Measurements from ENCODE around the gene GH1.

GH1 gene

DNA sequence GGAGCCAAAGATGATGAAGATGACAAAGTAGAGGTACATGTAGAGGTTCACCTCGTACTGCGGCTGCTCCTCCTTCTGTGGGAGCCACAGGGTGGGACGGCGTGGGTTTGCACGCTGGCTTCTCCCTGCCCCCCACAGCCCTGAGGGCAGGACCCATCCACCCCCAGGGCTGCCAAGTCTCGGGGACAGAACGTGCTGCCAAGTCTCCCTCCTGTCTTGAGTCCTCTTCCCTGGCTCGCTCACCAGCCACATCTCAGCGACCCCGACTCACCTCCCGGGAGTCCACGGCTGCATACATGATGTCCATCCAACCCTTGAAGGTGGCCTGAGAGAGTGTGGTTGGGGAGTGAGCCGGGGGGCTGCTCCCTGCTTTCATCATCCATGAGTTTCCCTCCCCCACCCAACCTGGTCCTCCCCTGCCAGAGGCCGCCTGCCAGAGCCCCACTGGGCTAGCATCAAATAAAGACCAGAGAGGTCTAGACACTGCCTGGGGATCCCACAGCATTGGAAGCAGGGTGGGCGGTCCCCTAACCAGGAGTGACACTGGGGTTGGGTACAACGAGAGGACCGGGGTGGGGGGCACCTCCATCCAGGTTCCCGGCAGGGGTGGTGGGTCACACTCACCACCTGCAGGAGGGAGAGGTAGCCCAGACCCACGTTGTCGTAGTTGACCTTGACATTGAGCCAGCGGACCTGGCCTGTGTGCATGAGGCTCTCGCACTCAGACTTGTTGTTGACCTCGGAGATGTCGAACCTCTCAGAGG, 26.3 kb upstream of the GH1 start:
- DNase-seq (ENCODE audit: low spot score) = no peak

DNA sequence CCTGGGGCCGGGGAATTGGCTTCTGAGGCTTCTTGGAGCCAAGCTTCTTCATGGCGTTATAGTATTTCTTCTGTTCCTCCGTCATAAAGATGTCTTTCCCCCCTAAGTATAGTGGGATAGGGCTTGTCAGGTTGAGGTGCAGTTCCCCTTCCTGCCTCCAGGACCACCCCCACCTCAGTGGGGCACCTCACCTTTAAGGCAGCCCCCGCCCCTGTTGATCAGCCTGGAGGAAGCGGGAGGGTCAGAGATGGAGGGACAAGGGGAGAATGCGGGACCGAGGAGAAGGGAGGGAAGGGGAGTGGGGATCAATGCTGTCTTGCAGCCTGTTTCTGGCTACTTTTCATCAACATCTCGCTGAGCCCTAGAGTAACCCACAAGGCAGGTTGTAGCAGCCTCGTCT, 25.1 kb upstream of the GH1 start:
- no peak for DNase-seq (ENCODE audit: low spot score)

DNA sequence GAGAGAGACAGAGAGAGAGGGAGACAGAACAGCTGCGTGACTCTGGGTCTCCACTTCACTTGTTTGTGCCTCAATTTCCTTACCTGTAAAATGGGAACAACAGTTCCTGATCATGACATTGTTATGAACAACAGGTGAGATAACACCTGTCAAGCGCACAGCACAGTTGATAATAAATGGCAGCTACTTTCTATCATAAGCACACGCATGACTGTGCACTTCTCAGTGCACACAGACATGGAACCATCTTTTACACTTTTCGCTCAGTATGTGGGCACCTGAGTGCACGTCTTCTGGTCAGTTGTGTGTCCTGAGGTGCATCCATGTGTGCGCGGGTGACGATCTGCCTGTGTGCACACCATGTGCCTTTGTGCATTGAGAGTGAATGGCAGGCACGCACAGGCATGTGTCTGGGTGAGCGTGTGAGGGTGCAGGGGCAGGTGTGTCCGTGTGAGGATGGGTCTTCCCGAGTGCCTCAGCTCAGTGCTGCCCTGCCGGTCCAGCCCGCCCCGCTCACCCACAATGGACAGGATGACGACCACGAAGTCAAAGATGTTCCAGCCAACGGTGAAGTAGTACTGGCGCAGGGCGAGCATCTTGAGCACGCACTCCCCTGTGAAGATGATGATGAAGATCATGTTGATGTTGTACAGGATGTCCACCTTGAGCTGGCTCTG, 23.8 kb upstream of the GH1 start:
- DNase-seq (ENCODE audit: low spot score) = no peak

DNA sequence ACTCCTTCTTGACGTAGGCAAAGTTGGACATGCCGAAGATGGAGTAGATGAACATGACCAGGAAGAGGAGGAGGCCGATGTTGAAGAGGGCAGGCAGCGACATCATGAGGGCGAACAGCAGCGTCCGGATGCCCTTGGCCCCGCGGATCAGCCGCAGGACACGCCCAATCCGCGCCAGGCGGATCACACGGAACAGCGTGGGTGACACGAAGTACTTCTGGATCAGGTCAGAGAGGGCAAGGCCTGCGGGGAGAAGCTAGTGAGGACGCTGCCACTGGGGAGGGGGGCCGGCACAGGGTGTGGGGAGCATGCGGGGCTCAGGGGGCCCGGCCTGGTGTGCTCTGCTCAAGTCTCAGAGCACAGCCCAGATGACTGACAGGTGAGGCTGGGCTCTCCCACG, 23.1 kb upstream of the GH1 start:
- no peak for DNase-seq (ENCODE audit: low spot score)

DNA sequence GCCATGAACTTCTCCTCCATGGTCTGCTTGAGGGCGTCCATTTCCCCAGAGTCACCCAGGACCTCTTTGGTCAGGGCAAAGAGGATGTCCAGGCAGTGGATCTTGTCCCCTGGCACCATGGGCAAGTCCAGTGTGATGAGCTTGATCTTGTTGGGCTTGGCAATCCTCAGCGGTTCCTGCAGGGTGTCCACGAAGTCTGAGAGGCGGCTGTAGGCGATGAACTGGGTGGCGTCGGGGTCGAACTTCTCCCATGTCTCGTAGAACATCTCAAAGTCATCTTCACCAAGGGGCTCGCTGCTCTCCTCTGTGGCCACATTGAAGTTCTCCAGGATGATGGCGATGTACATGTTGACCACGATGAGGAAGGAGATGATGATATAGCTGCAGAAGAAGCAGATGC, 22.5 kb upstream of the GH1 start:
- no peak for DNase-seq (ENCODE audit: low spot score)

DNA sequence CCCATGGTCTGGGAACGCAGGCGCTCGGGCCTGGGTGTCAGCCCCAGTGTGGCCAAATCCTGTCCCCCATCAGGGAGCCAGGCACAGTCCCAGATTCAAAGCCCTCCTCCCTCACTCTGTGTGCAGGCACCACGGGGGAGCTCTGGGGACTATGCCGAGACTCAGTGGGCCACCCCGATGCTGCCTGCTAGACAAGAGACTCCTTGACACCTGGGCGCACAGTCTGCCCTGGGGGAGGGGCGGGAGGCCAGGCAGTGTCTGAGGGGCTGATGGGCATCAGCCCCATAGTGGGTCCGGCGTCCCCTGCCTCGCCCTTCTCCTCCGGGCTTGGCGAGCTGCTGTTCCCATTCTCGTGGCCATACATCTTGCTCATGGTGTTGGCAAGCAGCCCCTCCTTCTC, 21.9 kb upstream of the GH1 start:
- no peak for DNase-seq (ENCODE audit: low spot score)

DNA sequence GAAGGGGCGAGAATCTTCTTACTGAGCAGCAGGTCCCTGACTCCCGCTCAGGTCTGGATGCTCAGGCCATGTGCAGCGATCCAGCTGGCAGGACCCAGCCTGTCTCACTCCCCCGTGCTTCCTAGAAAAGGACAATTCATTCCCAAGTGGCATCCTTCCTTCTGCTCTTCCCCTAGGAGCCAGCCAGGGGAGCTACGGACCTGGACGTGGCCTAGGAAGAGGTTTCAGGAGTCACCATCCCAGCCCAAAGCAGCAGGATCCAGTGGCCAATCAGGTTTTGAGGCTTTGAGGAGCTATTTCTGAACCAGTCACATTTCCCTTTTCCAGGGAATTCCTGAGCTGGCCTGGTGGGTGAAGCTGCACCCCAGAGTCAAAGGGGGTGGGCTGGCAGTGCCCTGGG, 21.2 kb upstream of the GH1 start:
- no peak for DNase-seq (ENCODE audit: low spot score)

DNA sequence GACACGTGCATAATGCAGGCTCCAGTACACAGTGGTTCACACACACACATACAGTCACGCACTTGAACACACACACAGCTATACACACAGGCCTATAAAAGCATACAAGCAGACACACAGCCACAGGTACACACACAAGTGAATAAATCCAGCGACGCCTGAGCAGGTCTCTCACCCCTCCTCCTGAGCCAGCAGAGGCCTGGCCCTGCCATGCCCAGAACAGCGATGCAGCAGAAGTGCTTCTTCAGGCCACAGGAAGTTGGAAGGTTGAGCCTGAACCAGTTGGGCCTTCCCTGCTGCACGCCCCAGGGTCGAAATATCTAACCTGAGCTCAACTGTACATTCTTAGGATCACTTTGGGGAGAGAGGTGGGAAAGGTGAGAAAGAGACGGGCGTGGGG, 20.8 kb upstream of the GH1 start:
- DNase-seq (ENCODE audit: low spot score) = no peak

DNA sequence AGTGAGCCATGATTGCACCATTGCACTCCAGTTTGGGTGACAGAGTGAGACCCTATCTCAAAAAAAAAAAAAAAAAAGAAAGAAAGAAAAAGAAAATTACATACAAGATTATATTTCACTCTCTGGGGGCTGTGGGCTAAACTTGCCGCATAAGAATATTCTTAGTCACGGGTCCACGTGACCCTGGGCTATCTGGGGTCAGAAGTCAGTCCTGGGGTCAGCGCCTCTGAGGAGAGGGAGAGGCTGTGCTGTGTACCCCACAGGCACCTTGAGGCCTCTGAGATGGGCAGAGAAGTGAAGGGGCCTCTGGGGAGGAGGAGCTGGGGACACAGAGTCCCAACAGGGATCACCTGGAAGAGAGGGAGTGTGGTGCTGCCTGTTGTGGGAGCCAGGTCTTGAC, 19.3 kb upstream of the GH1 start:
- DNase-seq (ENCODE audit: low spot score) = no peak

DNA sequence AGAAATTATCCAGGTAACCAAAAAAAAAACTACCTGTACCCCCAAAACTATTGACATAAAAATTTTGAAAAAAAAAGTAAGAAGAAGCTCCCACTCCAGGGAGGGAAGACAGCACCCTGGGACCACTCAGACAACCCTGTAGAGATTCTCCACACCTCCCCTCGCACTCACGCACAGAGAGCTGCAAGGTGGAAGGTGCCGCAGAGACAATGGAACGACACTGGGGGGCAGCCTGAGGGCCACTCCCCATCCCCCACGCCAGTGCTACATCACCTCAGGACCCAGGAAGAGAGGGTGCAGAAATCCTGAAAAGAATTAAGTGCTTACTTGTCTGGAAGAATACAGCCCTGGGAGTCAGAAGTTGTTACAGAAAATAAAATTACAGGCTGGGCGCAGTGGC, 18.7 kb upstream of the GH1 start:
- DNase-seq (ENCODE audit: low spot score) = no peak

DNA sequence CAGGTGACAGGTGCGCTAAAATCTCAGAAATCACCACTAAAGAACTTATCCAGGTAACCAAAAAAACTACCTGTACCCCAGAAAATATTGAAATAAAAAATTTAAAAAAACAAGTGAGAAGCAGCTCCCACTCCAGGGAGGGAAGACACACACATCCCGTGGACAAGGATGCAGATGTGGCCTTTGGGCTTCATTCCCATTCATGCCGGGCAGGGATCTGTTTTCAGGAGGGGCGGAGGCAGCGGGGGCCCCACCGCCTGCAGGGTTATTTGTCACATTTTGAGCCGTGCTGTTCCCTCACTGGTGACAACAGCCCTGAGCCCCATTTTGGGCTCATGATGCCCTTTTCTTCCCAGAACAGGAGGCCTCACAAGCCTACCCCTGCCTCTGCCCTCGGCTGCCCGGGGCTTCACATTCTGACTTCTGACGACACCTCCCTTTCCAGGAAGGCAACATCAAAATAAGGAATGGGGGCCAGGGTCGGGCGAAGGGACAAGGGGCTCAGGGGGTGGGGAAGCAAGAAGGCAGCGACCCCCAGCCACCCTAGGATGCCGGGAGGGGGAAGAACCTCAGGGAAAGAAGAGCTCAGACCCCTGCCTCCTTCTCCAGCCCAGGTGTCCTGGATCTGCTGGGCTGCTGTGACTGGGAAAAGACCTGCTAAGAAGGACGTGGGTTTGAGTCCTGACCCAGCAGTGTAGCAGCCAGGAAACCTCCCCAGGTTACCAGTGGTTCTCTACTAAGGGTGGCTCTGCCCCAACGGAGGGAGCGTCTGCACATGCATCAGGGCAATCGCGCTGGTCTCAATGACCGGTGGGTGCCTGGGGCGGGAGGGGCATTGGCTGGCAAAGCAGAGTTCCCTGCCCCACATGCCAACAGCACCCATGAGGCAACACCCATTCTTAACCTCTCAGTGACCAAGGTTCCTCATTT, 15.8 kb upstream of the GH1 start:
- DNase-seq (ENCODE audit: low spot score) = no peak

DNA sequence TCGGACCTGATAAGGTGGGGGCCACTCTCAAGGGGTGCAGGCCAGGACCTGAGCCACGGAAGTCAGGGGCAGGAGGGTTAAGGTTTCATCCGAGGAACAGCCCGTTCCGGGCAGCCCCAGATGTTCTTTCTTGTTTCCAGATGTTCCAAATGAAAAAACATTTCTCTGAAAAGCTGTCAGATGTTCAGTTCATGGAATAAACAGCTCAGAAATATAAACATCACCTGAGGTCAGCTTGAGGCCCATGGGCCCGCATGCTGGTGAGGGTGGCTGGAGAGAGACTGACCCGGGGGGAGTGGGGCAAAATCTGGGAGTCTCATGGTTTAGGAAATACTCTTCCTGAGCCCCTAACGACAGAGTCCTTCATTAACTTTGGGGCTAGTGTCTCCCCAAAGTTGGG, 15.0 kb upstream of the GH1 start:
- no peak for DNase-seq (ENCODE audit: low spot score)

DNA sequence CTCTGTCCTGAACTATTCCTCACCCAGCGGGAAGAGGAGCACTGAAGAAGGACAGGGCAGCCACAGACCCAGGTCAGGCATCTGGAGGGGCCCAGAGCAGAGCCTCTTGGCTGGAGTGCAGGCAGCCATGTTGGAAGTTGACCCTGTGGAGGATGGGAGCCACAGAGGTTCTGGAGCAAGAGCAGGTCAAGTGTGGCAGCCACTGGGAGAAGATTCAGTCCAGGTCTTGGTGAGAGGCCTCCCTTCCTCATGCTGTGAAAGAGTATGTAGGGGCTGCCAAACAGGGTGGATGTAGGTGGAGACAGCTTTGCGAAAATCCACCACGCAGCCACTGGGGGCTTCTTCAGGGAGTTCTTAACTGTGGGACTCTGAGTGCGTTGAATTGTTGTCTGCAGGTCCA, 14.1 kb upstream of the GH1 start:
- DNase-seq (ENCODE audit: low spot score) = no peak

DNA sequence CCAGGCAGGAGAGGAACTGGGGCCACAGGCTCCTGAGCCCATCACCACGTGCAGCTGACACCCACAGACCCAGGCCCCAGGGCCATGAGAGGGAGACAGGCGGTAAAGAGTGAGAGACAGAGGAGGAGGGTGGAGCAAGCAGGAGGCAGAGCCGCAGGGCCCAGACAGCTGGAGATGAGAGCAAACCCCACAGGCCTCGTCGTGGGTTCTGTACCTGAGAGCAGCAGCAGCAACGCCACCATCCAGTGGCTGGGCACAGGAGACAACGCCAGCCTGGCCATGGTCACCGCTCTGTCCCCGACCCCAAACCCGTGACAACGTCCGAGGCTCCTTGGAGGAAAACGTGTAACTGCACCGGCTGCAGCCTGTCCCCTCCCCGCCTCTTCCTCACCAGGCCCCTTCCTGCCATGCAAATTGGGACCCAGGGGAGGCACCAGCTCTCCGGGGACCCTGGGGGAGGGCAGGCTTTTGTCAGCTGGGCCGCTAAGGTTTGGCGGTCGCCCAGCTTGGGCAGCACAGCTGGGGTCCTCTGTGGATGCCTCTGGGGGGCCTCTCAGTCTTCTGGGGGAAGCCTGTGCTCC, 13.4 kb upstream of the GH1 start, which contains the start of gene CD79B:
Gene CD79B, minus strand, starts transcription at position 351 of the 581 bp plus-strand sequence. Its CDS starts 70 bp downstream, at position 281.
- DNase-seq (ENCODE audit: low spot score) = no peak

DNA sequence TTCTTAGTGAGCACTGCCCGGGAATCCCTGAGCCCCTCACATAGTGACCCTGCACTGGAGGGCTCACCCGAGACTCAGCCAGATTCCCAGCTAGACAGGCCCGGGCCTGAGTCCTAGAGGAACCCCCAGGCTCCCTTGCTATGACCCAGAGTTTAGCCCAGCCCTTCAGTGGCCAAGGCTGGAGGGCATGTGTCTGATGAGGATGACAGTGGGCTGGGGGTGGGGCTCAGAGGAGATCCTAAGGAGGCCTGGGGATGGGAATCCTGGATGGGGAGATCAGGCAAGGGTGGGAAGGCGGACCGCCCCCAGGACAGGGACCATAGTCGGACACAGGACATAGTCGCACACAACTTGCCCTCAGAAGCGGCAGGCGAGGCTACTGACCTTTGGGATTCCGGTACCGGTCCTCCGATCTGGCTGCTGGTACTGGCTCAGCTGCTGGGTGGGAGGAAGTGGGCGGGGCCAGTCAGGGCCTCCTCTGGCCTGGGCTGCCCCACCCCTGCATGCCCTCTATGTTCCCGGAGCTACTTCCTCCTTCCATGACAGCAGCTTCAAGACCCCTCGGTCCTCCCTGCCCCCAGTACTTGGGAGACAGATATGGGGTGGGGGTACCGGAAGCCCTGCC, 12.4 kb upstream of the GH1 start:
- DNase-seq (ENCODE audit: low spot score) = no peak

DNA sequence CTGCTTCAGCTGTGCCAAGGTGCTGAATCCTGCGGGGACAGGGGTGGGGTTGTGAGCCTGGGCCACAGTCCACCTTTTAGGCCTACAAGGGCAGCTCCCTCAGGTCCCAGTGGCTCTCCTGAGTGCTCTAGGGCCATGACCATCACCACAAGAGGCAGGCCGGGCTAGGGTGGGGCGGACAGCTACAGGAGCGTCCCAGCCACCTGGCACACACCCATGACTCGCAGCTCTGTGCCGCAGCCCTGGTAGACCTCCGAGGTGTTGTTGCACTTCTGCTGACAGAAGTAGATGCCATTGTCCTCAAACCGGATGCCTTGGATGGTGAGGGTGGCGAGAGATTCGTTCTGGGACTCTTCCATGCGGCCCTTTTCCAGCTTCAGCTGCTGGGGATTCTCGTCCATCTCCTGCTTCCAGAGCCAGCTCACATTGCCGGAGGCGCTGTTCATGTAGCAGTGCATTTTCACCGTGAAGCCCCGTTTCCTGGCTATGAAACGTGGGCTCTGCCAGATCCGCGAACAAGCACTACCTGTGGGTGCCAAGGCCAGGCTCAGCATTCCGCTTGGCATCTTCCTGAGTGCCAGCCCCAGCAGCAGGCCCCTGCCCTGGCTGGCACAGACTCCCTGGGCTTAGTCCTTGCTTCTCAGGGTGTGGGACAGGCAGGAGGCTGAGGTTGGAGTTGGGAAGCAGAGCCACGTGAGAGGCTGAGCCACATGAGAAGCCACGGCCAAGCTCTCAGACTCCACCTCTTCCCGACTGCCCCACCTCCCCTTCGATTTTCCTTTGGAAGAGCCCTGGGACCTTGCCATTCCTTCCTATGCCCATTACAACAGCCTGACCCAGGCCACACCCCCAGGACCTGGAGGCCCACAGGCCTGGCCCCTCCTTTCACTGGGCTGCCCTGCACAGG, 11.5 kb upstream of the GH1 start:
- DNase-seq (ENCODE audit: low spot score) = no peak

DNA sequence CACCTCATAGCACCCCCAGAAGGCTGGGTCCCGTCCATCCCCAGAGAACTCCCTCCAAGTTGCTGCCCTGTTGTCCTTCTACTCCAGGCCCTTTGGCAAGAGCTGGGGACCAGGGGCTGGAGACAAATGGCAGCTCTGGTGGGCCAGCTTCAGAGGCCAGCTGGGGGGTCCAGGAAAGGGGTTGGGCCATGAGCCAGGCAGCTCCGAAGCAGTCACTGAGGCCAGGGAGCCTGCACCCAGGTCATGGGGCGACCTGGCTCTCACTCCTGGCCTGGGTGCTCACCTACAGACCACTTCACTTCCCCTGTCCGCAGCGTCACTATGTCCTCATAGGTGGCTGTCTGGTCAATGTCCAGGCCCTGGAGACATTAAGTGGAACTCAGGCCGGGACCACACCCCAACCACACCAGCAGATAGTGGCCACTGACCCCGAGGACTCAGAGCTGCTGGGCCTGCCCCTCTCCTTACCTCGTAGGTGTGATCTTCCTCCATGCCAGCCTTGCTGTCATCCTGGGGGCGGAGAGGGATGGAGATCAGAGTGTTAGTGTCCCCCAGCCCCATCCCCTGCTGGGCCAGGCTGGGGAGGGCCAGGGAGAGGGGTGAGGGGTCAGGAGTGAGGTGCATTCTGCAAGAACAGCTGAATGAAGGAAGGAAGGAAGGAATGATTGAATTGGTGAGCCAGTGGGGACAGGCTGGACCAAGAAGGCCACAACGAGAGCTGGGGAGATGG, 10.5 kb upstream of the GH1 start:
- no peak for DNase-seq (ENCODE audit: low spot score)

DNA sequence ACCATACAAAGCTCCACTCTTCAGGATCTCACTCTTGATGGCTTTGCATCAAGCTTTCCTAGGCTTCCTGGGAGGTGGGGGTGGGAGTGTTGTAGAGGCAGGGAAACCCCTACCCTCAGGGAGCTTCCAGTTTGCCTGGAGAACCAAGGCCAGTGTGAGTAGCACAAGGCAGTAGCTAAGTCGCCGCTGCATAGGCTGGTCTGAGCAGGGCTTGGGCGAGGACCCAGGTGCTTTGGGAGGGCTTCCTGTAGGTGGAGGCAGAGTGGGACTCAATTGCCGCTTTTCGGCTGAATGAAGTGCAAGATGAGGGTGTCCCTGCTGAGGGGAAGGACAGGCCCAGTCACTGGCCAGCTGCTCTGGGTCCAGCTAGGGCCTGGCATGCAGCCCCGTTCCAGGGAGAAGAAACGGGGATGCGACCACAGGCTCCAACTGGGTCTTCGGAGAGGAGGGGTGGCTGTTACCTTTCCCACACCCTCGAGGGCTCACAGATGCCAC, 9.6 kb upstream of the GH1 start:
- DNase-seq (ENCODE audit: low spot score) = no peak

DNA sequence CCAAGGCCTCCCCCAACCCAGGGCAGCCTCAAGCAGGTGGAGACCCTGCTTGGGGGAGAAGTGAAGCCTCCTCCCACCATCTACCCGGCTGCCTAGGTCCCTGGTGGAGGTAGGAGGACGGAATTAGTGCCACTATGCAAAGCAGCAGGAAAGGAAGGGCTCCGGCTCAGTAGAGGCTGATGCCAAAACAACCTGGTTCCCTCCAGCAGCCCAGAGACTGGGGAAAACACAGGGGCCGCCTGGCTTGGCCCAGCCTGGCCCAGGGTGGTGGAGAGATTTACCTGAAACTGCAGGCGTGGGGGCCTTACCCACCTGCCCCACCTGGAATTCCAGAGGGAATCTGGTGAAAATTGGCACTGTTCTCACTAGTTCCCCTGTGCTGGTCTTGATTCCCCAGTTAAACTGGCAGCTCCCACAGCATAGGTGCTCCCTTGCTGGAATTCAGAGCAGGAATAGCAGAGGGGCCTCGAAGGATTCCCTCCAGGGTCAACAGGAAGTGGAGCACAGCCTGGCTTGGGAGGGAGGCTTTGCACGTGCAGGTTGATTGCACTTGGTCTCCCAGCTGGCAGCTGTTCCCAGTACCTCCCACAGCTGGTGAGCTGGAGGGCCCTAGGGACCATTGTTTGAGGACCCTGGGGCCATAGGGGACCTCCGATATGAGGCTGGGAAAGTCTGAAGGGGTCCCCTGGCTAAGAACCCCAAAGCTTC, 9.0 kb upstream of the GH1 start:
- no peak for DNase-seq (ENCODE audit: low spot score)

All from left forelimb (tissue), 1 donor.